HepG2 (cell line): ENCODE results near the gene ADSS1. TPM values are rescaled to one million over a fixed set of nuclear protein-coding genes. Genes with fewer than 3 reads are reported as not detected.

Source experiments
- ARNT ChIP-seq: fragments of 450-650 bp; IDR thresholded peaks from 2 replicates; pipeline ENCODE4 v1.6.1; 2017
- BCL6 ChIP-seq: IDR thresholded peaks from 2 replicates; pipeline ENCODE4 v1.6.1; 2016; ENCODE audit warnings: missing genetic modification reagents, missing compliant biosample characterization
- FOXK1 ChIP-seq: sonication (generic); formaldehyde crosslinking; IDR thresholded peaks from 2 replicates; pipeline ENCODE4 v1.4.0; 2020; ENCODE audit warnings: low read depth, missing genetic modification reagents, borderline replicate concordance
- HNRNPH1 ChIP-seq: fragments of 200-400 bp; formaldehyde crosslinking; optimal IDR thresholded peaks from 2 replicates; pipeline ENCODE3; 2017; ENCODE audit warnings: mild to moderate bottlenecking, low read depth, low read length
- HNRNPLL ChIP-seq: fragments of 200-400 bp; formaldehyde crosslinking; IDR thresholded peaks from 2 replicates; pipeline ENCODE4 v1.6.1; 2017; ENCODE audit warnings: mild to moderate bottlenecking, low read depth, low read length; ENCODE audit not compliant: poor library complexity, severe bottlenecking
- KDM1A ChIP-seq: IDR thresholded peaks from 2 replicates; pipeline ENCODE4 v1.6.1; 2016; ENCODE audit warnings: missing compliant biosample characterization
- KLF16 ChIP-seq, 2 experiments: sonication (generic) in 1 of 2; formaldehyde crosslinking in 1 of 2; IDR thresholded peaks; 2 replicates each; pipeline versions ENCODE4 v1.6.1 to v1.8.0; 2016 to 2023; ENCODE audit warnings: missing genetic modification reagents in 2 of 2, missing compliant biosample characterization in 1 of 2
- KMT2B ChIP-seq: IDR thresholded peaks from 2 replicates; pipeline ENCODE4 v1.6.1; 2016; ENCODE audit warnings: missing genetic modification reagents, missing compliant biosample characterization
- LCORL ChIP-seq, 2 experiments: fragments of 450-650 bp in 1 of 2; sonication (generic) in 1 of 2; formaldehyde crosslinking in 1 of 2; IDR thresholded peaks; 2 replicates each; pipeline versions ENCODE4 v1.5.0 to v1.6.1; 2017 to 2020; ENCODE audit warnings: antibody characterized with exemption in 1 of 2, missing genetic modification reagents in 1 of 2
- MED13 ChIP-seq: sonication (generic); formaldehyde crosslinking; IDR thresholded peaks from 2 replicates; pipeline ENCODE4 v1.5.0; 2020; ENCODE audit warnings: missing genetic modification reagents
- MTA3 ChIP-seq: sonication (generic); formaldehyde crosslinking; IDR thresholded peaks from 2 replicates; pipeline ENCODE4 v1.4.0; 2020; ENCODE audit warnings: missing genetic modification reagents
- NFATC3 ChIP-seq: sonication (generic); formaldehyde crosslinking; IDR thresholded peaks from 2 replicates; pipeline ENCODE4 v1.5.1; 2020; ENCODE audit warnings: mild to moderate bottlenecking, missing genetic modification reagents
- PHF21A ChIP-seq: sonication (generic); formaldehyde crosslinking; IDR thresholded peaks from 2 replicates; pipeline ENCODE4 v1.5.0; 2020; ENCODE audit warnings: mild to moderate bottlenecking, missing genetic modification reagents
- PITX1 ChIP-seq: sonication (generic); formaldehyde crosslinking; IDR thresholded peaks from 2 replicates; pipeline ENCODE4 v1.5.1; 2020; ENCODE audit warnings: mild to moderate bottlenecking, missing genetic modification reagents
- PPARG ChIP-seq: conservative IDR thresholded peaks from 2 replicates; pipeline ENCODE4 v1.6.1; 2016; ENCODE audit warnings: missing biosample characterization, missing genetic modification reagents
- ZFP41 ChIP-seq: sonication (generic); formaldehyde crosslinking; IDR thresholded peaks from 2 replicates; pipeline ENCODE4 v1.4.0; 2020; ENCODE audit warnings: mild to moderate bottlenecking, missing genetic modification reagents, borderline replicate concordance
- ZFP82 ChIP-seq: sonication (generic); formaldehyde crosslinking; IDR thresholded peaks from 2 replicates; pipeline ENCODE4 v1.5.1; 2020; ENCODE audit warnings: mild to moderate bottlenecking, missing genetic modification reagents, borderline replicate concordance
- ZNF12 ChIP-seq: sonication (generic); formaldehyde crosslinking; IDR thresholded peaks from 2 replicates; pipeline ENCODE4 v1.5.0; 2020; ENCODE audit warnings: missing genetic modification reagents
- ZNF124 ChIP-seq: sonication (generic); formaldehyde crosslinking; IDR thresholded peaks from 2 replicates; pipeline ENCODE4 v1.4.0; 2020; ENCODE audit warnings: missing genetic modification reagents
- ZNF180 ChIP-seq: sonication (generic); formaldehyde crosslinking; IDR thresholded peaks from 2 replicates; pipeline ENCODE4 v1.4.0; 2020; ENCODE audit warnings: low read depth, missing genetic modification reagents, borderline replicate concordance
- ZNF20 ChIP-seq: sonication (generic); formaldehyde crosslinking; IDR thresholded peaks from 2 replicates; pipeline ENCODE4 v1.4.0; 2020; ENCODE audit warnings: mild to moderate bottlenecking, moderate library complexity, missing genetic modification reagents
- ZNF234 ChIP-seq: sonication (generic); formaldehyde crosslinking; conservative IDR thresholded peaks from 2 replicates; pipeline ENCODE4 v1.5.1; 2020; ENCODE audit warnings: mild to moderate bottlenecking, missing genetic modification reagents
- ZNF335 ChIP-seq: sonication (generic); formaldehyde crosslinking; IDR thresholded peaks from 2 replicates; pipeline ENCODE4 v1.4.0; 2020; ENCODE audit warnings: missing genetic modification reagents
- ZNF446 ChIP-seq: sonication (generic); formaldehyde crosslinking; IDR thresholded peaks from 2 replicates; pipeline ENCODE4 v1.5.0; 2020; ENCODE audit warnings: mild to moderate bottlenecking, missing genetic modification reagents
- ZNF460 ChIP-seq: sonication (generic); formaldehyde crosslinking; IDR thresholded peaks from 2 replicates; pipeline ENCODE4 v1.5.1; 2020; ENCODE audit warnings: missing genetic modification reagents, mild to moderate bottlenecking, borderline replicate concordance
- ZNF484 ChIP-seq: sonication (generic); formaldehyde crosslinking; IDR thresholded peaks from 2 replicates; pipeline ENCODE4 v1.5.1; 2020; ENCODE audit warnings: mild to moderate bottlenecking, low read depth, missing genetic modification reagents, borderline replicate concordance
- ZNF614 ChIP-seq: IDR thresholded peaks from 2 replicates; pipeline ENCODE4 v1.6.1; 2018; ENCODE audit warnings: missing biosample characterization, missing genetic modification reagents, inconsistent platforms, borderline replicate concordance
- polyA plus RNA-seq, 8 experiments: library from polyadenylated mRNA; depleted of rRNA in 3 of 8; stranded (reverse) in 7 of 8; unstranded in 1 of 8; fragments of >200 nt; fragmentation: Illumina TruSeq in 4 of 8; extraction: Trizol in 4 of 8; gene quantifications; 2 replicates each; pipeline versions ENCODE4 v1.2.1 to v1.2.3, GENCODE V29; 2011 to 2016; ENCODE audit warnings: low read depth in 4 of 8, missing spikeins in 1 of 8, mixed read lengths in 1 of 8; ENCODE audit not compliant: insufficient read depth in 1 of 8
- total RNA-seq, 5 experiments: library from RNA; depleted of rRNA; stranded (reverse); fragments of >200 nt; fragmentation: Illumina TruSeq; extraction: Trizol; gene quantifications; 2 replicates each; pipeline ENCODE4 v1.2.3, GENCODE V29; 2016; ENCODE audit warnings: low read depth in 1 of 5
- TF ChIP-seq, protein P1 (sequence below): sonication (generic); formaldehyde crosslinking; IDR thresholded peaks from 2 replicates; pipeline ENCODE4 v1.4.0; 2020; ENCODE audit warnings: mild to moderate bottlenecking, missing genetic modification reagents
- TF ChIP-seq, protein P2 (sequence below): sonication (generic); formaldehyde crosslinking; conservative IDR thresholded peaks from 2 replicates; pipeline ENCODE4 v1.8.0; 2022; ENCODE audit warnings: missing genetic modification reagents
- TF ChIP-seq, protein P3 (sequence below): sonication (generic); formaldehyde crosslinking; IDR thresholded peaks from 2 replicates; pipeline ENCODE4 v1.5.1; 2020; ENCODE audit warnings: missing genetic modification reagents, mild to moderate bottlenecking, borderline replicate concordance

ADSS1 gene
- total and polyA plus RNA-seq, 2 of the 13 experiments (the other 11 are each of a cell fraction or from before 2014, with no cell fraction given), result 1.0 to 36.7 TPM

DNA sequence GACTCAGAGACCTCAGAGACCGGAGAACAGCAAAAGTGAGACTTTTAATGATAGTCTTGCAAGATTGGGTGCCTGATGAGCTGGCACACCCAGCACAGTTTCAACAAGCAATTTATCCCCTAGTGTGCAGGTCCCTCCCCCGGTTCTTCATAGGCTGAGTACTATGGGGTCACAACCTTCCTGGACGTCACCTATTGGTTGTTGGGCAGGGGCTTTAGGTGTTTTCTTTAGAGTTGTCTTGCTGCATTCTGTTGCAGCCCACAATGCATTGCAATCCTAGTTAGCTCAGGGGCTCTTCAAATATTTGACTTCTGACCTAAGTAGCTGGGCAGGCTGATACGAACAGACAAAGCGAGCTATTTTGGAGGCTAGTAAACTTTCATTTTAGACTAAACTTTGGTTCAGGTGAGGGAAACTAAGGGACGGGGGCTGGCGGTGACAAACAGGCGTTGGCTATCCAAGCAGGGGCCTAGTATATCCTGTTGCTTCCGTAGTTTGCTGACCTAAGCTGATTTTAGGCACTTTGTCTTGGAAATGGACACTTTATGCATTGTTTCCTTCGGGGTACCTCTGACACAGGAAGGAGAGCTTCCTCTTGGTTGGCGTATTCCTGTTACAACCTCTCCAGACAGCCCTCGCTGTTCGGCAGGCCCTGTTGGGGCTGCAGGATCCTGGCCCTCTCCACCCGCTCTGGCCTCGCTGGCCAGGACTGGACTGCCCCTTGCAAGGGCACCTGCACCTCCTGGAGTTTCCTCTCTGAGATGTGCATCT, 43.0 kb downstream of the ADSS1 start (continued):
- TF ChIP-seq ZFP82 (no peak), ZNF124 (CRISPR knock-in tag) (no peak; the same call in 1 of the 2 replicates), PHF21A (CRISPR knock-in tag) (peak; percentile 74; the same call in 1 of the 2 replicates), HNRNPLL (no peak), ZNF446 (CRISPR knock-in tag) (no peak), ZNF20 (CRISPR knock-in tag) (0 out of 2 replicates have a peak, but pooled peaks have one; percentile 3), KDM1A (CRISPR knock-in tag) (no peak), KMT2B (peak; percentile 52; the same call in 1 of the 2 replicates), PPARG (CRISPR knock-in tag) (peak; percentile 53; the same call in 1 of the 2 replicates), KLF16 (CRISPR knock-in tag; IDR thresholded peaks at IDR 0.05) (peak in 1 of 2 experiments; percentile 79; a peak in 2 of 4 replicates), PITX1 (CRISPR knock-in tag) (peak; percentile 77), ZNF180 (CRISPR knock-in tag) (no peak), ZNF234 (CRISPR knock-in tag) (no peak), ARNT (no peak), ZNF484 (CRISPR knock-in tag) (no peak), LCORL (IDR thresholded peaks at IDR 0.05) (no peak), LCORL (CRISPR knock-in tag; IDR thresholded peaks at IDR 0.05) (peak; percentile 68), NFATC3 (CRISPR knock-in tag) (no peak), ZNF460 (no peak), HNRNPH1 (no peak), ZNF335 (CRISPR knock-in tag) (no peak), ZFP41 (CRISPR knock-in tag) (no peak), ZNF12 (CRISPR knock-in tag) (no peak), BCL6 (CRISPR knock-in tag) (peak; percentile 6; the same call in 1 of the 2 replicates), FOXK1 (CRISPR knock-in tag) (peak; percentile 20; the same call in 1 of the 2 replicates), ZNF614 (0 out of 2 replicates have a peak, but pooled peaks have one; percentile 54), MTA3 (CRISPR knock-in tag) (no peak), MED13 (no peak)
- TF ChIP-seq, protein P1, sequence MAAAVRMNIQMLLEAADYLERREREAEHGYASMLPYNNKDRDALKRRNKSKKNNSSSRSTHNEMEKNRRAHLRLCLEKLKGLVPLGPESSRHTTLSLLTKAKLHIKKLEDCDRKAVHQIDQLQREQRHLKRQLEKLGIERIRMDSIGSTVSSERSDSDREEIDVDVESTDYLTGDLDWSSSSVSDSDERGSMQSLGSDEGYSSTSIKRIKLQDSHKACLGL, result no peak
- TF ChIP-seq, protein P2, sequence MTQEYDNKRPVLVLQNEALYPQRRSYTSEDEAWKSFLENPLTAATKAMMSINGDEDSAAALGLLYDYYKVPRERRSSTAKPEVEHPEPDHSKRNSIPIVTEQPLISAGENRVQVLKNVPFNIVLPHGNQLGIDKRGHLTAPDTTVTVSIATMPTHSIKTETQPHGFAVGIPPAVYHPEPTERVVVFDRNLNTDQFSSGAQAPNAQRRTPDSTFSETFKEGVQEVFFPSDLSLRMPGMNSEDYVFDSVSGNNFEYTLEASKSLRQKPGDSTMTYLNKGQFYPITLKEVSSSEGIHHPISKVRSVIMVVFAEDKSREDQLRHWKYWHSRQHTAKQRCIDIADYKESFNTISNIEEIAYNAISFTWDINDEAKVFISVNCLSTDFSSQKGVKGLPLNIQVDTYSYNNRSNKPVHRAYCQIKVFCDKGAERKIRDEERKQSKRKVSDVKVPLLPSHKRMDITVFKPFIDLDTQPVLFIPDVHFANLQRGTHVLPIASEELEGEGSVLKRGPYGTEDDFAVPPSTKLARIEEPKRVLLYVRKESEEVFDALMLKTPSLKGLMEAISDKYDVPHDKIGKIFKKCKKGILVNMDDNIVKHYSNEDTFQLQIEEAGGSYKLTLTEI (CRISPR knock-in tag), result no peak
- TF ChIP-seq, protein P3, sequence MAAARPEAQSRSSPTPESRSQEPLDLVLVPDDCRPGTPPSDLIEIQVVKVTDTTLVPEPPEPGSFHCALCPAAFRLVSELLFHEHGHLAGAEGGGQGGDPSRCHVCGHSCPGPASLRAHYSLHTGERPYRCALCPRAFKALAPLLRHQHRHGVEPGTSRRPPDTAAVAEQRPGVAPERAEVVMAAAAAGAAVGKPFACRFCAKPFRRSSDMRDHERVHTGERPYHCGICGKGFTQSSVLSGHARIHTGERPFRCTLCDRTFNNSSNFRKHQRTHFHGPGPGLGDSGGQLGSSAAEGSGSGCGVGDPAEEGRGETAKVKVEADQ (CRISPR knock-in tag), result no peak
